ENCODE results near the gene FAM83F.
"Not testable (repeated sequence)": the region's sequence is repeated elsewhere in the genome, so short reads cannot be mapped to it uniquely, and the experiment has no call there.

The FAM83F gene

DNA sequence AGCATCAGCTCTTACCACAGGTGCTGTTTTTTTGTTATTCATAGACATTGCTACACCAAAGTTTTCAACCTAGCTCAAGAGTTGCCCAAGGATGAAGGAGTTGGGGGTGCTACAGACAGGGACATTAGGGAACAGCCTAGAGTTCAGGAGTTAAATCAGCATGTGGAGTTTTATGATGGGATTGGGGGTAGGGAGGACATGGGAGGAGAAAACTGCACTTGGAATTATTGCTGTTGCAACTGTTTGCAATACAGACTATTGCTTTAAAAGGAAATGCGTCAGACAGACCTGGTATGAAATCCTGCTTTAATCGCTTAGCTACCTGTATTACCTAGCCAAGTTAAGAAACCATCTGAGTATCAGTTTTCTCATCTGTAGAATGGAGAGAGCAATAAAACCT is 28.3 kb upstream of the FAM83F start:
- peak; percentile 40 for DNase-seq (ENCODE audit: low spot score)

DNA sequence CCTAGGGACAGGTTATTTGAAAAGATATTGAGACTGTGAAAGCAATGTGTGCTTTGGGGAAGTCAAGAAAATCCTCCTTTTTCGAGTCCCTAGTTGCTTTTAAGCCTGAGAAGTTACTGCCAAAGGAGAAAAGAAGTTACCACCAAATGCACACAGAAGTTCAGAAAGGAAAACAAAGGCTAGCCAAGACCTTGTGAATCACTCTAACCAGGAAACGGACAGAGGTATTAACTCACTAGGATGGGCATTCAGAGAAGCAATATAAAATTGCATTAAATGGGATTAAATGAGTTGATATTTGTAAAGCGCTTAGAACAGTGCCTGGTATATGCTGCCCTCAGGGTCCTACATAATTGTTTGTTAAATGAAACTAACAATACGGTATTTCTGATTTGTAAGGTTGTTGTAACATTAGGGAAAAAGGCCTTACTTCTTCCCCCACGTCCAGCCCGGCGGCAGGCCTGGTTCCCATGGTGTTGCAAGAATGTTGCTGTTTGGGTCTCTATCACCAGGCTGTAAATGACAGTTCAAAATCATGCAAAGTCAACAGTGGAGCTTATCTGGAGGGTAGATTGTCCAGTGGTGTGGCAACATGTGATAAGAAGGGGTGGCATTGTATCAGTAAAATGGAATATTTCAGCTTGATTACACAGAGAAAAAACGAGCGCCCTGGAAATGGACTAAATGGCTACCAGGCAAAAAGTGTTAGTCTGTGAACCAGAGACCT is 27.5 kb upstream of the FAM83F start:
- peak; percentile 56 for DNase-seq (ENCODE audit: low spot score)

DNA sequence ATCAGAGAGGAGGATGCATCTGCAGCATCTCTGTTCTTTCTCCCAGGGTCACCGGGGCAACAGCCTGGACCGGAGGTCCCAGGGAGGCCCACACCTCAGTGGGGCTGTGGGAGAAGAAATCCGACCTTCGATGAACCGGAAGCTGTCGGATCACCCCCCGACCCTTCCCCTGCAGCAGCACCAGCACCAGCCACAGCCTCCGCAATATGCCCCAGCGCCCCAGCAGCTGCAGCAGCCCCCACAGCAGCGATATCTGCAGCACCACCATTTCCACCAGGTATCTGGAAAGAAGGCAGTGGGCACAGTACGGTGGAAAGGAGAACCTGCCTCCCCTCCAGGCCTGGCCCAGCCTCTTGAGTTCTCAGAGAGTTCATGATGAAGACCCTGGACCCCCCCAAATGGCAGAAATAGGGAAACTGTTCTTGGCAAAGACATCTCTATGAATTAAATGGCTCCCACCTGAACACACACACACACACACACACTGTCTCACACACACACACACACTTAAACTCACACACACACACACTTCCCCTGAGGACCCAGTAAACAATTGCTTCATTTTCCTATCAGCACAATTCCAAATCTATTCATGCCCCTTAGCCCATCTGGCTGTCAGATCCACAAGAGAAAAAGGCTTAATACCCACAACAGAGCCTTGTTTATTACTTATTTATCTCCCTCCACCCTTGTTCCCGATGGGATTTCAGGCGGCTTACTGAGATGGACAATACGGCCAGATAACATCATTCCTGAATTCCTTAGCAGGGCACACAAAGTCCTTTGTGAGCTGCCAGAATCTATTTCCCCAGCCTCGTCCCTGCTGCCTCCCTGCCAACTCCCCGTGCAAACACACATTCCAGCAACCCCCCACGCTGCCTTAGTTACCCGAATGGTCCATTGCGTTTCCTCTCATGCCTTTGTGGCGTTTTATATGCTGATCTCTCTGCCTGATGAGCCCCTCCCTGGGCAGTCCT is 26.5 kb upstream of the FAM83F start:
- DNase-seq (ENCODE audit: low spot score): no peak

DNA sequence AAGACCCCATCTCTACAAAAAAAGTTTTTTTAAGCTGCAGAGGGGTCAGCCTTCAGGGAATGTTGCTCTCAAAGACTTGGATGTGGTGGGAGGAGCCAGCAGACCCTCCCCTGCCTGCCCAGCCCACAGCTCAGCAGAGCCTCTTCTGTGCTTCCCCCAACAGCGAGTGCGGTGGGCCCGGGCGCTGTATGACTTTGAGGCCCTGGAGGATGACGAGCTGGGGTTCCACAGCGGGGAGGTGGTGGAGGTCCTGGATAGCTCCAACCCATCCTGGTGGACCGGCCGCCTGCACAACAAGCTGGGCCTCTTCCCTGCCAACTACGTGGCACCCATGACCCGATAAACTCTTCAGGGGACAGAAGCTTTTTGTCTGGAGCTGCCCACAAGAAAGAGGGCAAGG is 24.0 kb upstream of the FAM83F start:
- no peak for DNase-seq (ENCODE audit: low spot score)

DNA sequence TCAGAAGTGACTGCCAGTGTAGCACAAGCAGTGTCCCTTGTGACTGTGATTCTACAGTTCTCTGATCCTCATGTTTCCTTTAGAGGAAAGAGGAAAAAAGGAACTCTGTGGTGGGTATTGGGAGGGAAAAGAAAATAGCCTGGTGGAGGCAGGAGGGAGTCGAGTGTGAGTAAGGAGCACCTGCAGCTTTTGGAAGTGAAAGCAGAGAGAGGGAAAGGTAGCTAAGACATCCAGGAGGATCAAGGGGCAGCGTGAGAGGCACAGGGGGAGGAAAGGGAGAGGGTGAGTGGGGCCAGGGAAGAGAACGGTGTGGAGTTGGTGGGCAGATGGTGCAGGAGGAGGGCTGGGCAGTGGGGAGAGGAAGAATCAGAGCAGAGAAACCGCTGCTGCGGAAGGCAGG is 22.1 kb upstream of the FAM83F start:
- DNase-seq (ENCODE audit: low spot score): no peak

DNA sequence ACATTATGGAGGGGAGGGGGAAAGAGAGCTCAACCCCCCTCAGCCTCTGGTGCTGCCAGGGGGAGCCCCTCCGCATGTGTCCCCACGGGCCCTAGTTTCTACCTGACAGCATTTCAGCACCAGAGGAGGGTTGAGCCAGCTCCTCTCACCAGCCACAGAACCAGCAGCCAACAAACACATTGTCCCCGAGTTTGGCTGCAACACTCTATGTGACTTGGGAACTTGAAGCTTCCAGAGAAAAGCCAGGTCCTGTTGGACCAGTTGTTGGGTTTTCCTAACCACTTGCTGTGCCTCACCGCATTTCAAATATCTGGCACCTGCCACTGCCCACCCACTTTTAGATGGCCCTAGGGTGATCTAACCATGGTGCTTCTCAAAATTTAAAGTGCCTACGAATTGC is 21.1 kb upstream of the FAM83F start:
- no peak for DNase-seq (ENCODE audit: low spot score)

DNA sequence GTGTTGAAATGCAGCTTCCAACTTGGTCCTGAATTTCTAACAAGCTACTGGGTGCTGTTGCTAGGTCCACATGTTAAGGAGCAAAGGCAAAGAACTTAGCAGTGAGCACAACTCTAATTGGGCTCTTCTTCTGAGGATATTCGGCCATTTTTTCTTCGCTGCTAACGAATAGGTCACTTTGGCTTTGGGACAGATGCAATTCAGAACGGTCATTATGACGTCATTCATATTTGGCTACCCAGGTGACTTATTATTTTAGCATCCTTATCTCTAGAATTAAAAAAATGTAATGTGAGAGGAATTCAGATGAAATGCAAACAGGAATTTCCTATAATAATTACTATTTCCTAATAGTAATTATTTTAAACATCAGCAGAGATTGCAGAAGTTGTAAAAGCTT is 20.7 kb upstream of the FAM83F start:
- DNase-seq (ENCODE audit: low spot score): no peak

DNA sequence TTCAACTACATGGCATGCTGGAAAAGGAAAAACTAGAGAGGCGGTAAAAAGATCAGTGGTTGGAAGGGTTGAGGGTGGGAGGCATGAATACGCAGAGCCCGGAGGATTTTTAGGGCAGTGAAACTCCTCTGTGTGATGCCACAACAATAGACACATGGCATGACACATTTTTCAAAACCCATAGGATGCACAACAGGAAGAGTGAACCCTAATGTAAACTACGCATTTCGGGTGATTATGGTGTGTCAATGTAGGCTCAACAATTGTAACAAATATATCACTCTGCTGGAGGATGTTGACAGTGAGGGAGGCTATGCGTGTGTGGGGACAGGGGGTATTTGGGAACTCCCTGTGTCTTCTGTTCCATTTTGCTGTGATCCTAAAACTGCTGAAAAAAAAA is 15.7 kb upstream of the FAM83F start:
- DNase-seq (ENCODE audit: low spot score): no peak

DNA sequence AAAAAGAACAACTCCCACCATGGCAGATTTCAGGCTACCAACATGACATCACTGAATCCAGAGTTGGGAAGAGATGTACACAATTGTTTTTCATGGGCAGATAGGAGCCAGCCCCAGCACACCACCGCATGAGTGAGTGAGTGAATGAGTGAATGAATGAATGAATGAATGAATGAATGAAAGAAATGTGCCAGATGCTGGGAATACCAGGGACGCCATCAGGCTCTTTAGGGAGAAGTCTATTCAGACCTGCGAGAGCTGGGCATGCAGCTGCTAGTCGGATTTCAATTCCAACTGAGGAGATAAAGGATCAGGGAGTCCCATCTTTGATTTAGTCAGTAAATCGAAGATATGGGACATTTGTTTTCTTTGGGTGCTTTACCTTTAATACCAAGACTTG is 15.3 kb upstream of the FAM83F start:
- DNase-seq (ENCODE audit: low spot score): no peak

DNA sequence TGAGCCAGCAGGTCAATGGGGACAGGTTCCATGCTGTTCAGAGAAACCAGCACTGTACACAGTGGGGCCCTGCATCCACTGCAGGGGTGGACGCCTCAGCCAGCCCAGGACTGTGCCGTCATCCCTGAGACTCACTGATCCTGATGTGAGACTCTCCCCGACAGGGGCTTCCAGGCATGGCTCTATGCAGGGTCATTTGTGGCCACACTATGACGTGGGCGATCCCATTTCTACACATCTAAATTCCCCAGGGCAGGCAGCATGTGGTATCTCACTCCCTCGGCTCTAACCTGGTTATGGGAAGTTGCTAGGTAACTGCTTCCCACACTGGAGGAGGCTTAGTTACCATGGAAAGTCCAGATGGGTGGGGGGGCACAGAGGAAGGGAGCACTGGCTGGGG is 14.2 kb upstream of the FAM83F start:
- DNase-seq (ENCODE audit: low spot score): no peak

DNA sequence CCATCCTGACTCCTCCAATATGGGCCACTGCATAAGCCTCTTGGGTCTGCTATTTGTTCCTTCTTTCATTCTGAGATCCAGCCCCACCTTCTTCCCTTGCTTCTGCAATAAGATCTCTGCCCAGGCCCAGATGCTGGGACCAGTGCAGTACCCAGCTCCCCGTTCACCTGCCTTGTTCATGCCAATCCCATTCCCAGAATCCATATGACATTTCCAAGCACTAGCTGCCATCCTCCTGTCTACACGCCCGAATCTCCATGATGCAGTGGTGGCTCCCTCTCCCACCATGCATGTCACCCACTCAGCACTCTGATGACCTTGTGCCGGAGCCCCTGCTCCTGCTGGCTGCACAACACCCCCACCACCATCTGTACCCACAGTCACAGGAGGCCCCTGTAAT is 11.4 kb upstream of the FAM83F start:
- no peak for DNase-seq (ENCODE audit: low spot score)

DNA sequence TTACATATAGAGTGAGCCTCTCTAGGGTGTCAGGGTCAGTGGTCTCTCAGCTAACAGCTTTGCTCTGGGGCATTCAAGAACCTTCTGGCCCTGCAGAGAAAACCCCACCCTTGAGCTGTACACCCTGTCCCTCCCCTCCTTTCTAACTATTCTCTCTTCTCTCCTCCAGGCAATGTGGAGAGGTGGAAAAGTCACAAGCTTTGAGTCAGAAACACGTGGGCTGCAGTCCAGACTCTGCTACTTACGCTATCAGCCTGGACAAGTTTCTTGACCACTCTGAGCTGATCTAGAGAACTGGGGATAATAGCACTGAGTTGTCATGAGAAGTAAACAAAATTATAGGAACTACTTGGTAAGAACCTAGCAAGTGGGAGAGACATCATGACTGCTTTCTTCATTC is 10.7 kb upstream of the FAM83F start:
- no peak for DNase-seq (ENCODE audit: low spot score)

DNA sequence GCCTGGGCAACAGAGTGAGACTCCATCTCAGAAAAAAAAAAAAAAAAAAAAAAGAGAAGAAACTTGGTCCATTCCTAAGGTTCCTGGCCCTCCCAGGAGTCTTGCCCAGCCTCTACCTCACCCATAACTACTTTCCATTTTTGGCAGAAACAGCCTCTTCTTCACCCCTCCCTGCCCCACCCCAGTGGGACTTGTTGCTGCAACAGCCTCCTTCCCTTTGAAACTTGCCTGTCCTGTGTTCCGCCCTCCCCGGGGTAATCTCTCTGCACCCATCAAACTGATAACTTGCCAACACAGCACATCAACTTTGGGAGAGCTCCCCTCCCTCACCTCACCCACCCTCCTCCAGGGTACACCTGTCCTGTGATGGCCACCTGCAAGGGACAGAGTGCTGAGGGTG is 10.0 kb upstream of the FAM83F start:
- no peak for DNase-seq (ENCODE audit: low spot score)

DNA sequence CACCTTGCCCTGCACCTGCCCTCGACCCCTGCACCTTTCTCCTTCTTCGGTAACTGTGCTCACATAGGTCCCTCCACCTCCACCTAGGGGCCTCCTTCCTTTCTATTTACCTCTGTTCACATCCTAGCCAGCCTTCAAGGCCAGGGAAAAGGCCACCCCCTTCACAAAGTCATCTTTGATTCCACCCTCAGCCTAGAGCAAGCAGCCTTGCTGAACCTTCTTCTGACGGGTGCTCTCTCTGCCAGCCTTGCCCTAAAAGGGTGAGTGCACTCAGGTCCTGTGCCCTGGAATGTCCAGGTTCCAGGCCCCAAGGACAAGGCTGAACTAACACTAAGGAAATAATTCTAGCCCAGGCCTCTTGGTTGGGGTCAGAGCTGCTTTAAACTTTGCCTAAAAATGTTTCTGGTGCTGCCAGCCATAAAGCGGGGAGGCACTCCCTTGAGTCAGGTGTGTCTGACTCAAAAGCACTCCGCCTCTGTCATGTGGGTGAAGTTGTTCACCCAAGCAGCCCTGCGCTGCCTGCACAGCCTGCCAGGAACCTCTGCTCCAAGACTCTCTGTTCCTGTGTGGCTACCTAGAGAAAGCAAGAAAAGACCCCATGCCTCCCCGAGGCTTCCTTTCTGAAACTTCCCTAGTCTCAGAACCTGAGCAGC is 9.2 kb upstream of the FAM83F start:
- no peak for DNase-seq (ENCODE audit: low spot score)

DNA sequence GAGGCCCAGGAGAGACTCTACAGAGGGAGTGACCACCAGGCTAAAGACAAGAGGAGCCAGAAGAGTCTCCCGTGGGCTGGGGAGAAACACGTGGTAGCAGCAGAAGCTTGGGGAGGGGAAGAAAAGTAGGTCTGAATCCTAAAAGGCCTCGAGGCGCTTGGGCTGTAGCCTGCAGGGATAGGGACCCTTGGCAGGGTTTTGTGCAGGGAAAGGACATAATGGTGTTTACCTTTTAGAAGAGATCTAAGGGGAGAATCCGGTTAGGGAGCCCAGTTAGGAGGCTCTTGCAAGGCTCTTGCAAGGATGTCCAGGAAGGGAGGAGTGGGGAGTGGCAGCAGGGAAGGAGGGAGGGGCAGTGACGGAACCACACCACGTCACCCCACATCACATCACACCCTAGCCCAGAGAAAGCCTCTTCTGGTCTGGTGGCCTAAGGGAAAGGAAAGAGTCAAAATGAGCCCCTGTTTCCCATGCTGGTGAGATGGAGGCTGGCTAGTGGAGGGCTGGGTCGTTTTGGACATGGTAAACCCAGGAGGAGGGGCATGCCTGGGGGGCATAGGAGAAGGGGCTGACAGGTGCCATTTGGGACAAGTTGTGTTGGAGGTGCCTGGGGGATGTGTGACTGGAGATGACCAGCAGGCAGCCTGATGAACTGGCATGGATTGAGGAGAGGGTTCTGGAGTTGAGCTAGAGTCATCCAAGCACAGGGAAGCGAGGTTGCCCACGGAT is 6.2 kb upstream of the FAM83F start:
- DNase-seq (ENCODE audit: low spot score): no peak

DNA sequence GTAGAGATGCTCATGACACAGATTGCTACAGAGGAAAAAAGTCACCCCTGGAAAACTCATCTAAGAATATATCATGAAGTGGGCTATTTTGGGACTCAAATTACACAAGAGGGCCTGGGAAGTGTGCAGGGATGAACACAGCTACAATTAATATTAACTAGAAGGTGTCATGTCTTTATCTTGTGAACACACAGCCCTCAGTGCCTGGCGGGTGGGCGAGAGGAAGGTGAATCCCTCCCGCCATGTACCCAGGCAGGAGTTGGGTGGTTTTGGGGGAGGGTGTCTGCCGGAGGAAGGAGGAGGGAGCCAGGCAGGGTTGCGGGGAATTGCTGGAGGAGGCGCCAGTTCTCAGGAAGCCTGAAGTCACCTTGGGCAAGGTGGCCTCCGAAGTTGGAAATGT is 5.1 kb upstream of the FAM83F start:
- DNase-seq (ENCODE audit: low spot score): no peak

DNA sequence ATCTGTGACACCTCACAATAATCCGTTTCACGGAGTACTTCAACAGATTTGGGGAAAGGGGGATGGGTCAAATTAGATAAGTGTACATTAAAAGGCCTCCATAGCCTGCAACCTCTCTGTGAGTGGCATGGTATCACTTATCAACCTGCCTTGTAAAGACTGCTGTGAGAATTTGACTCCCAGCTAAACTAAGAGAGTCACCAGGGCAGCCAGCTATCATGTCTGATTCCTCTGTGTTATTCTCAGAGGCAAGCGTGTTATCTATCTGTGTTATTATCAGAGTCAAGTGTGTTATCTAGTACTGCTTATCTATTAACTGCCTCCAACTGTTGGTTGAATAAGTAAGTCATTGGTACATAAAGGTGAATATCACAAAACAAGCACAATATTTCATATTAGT is 4.1 kb upstream of the FAM83F start:
- no peak for DNase-seq (ENCODE audit: low spot score)

DNA sequence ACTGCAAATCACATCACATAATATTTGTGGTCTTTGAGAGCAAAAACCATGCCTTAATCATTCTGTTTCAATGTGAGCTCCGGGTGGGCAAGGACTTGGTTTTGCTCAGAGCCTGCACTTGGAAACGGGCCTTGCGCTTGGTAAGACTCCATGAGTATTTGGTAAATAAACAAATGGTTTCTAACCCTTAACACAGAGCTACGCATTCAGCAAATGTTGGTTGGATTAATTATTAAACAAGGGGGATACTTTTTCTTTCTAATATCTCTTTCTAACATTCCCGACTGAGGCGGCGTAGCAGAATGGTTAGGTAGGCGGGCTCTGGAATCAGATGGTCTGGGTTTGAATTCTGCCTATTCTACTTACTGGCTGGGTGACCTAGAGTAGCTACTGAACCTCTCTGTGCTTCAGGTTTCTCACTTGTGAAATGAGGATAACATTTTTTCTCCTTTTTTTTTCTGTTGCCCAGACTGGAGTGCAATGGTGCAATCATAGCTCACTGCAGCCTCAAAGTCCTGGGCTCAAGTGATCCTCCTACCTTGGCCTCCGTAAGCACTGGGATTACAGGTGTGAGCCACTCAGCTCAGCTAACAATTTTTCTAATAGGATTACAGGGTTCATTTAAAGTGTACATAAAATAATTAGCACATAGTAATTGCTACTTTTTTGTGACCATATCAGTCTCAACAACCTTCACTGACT is 3.4 kb upstream of the FAM83F start:
- peak; percentile 68 for DNase-seq (ENCODE audit: low spot score)

DNA sequence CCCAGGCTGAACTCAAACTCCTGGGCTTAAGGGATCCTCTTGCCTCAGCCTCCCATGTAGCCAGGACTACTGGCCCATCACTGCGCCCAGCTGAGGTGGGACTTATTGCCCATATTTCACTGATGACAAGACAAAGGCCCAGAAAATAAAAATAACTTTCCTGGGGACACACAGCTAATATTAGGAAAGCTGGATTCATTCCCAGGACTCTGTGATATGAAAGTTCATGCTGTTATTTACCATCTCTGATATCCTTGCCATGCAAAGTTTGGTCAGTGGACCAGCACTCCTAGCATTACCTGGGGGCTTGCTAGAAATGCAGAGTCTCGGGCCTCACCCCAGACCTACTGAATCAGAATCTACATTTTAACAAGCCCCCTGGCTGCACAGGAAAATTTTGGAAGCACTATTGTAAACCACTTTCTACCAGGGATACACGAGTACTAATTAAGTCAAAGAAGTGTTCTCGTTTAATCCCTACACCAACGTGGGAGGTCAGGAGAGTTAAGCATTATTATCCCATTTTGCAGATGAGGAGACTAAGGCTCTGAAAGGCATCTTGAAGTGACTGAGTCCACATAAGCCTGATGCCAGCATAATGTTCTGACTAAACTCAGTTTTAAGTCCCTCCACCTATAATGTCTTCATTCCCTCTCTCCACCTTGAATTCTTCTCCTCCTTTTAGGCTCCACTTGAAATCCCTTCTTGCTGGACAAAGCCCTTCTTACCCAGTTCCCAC is 2.5 kb upstream of the FAM83F start:
- no peak for DNase-seq (ENCODE audit: low spot score)

DNA sequence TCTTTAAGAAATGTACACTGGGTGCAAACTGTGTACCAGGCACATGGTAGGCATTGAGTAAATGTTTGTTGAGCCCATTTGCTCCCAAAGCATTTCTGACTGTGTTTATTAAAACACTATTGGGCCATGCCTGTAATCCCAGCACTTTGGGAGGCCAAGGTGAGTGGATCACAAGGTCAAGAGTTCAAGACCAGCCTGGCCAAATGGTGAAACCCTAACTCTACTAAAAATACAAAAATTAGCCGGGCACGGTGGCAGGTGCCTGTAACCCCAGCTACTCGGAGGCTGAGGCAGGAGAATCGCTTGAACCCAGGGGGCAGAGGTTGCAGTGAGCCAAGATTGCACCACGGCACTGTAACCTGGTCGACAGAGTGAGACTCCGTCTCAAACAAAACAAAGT is 1.9 kb upstream of the FAM83F start:
- DNase-seq (ENCODE audit: low spot score): not testable (repeated sequence)

DNA sequence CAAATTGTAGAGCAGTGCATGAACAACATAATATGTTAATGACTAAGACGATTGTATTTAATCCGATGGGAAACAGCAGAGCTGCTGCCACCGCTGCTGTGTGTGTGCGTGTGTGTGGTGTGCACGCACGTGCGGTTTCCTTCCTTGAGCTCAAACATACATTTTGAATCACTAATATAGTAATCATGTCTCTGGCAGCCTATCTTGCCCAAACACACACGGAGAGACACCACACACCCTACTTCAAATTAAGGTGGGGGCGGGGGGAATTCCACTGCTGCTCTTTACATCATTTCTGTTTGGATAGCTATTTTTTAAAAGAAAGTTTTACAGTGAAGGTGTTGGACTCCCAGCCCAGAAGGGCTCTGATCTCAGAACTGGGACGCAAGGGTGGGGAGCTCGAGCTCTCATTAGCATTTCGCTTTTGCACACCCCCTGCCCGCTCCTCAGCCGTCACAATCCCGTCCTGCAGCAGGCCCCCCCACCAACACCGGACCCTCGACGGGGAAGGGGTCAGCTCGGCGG is 651 bp upstream of the FAM83F start:
- no peak for DNase-seq (ENCODE audit: low spot score)
